Retina (tissue), 1 donor: ENCODE measurements around the gene SH3PXD2B.
"Not testable (repeated sequence)": the region's sequence is repeated elsewhere in the genome, so short reads cannot be mapped to it uniquely, and the experiment has no call there.

Experiments used
- DNase-seq: peaks from one replicate; pipeline ENCODE4 v3.0.0-alpha.2; 2016

The SH3PXD2B gene

DNA sequence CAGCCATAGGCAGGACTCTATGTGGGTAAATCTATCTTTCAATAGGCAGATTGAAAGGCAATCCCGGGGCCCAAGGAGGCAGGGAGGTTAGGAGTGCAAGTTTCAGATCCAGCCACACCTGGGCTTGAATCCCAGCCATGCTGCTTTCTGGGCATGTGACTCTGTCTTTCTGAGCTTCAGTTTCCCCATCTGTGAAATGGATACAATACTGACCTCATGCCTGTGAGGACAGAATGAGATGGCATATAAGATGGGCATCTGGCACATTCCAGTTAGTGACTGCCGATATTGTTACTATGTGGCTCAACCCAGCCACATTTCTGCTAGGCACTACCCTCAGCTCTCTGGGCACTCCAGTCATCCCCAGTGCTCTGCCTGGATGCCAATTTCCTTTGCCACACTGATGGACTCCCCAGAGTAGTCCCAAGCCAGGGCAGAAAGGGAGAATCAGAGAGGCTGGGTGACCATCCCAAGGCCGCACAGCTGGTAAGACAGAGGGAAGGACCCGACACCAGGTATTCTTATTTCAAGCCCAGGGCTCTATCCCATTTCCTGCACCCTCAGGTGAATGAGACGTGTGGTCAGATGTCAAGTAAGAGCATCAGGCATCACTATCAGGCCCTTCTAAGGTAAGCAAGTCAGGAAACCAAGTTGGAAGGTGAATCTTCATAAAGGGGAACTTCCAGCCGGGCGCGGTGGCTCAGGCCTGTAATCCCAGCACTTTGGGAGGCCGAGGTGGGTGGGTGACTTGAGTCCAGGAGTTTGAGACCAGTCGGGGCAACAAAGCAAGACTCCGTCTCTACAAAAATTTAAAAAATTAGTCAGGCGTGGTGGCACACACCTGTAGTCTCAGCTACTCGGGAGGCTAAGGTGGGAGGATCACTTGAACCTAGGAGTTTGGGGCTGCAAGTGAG, 38.7 kb downstream of the SH3PXD2B start:
- DNase-seq: no peak

DNA sequence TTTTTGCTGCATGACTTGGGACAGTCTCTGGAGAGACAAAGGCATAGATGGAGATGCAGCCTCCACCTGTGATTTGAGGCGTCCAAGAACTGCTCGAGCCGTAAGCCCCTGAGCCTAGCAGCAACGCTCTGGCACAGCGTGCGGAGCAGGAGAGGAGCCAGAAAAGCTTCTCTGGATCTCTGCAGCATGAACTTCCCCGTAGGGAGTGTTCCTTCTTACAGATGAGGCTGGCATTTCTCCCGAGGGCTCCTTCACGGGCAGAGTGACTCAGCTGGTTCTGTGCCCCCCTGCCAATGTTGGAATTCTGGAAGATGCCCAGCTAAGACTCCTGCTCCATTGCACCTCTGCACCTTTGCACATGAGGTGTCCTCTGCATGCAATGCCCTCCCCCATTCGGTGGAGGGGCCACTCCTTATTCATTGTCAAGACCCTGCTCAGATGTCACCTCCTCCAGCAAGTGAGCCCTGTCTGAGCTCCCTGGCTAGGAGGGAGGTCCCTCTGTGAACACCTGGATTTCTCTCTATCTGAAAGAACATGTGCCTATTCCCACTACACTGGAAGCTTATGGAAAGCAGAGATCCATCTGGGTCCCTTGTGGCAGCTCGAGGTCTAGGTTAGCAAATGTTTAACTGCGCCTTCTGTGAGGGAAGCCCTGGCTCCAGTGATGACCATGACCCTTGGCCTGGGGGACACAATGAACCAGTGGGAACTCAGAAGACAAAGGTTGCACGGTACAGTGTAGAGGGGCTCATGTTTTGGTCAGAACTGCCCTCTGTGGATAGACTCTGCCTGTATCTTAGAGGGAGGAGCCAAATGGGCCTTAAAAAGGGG, 39.6 kb downstream of the SH3PXD2B start:
- DNase-seq: no peak

DNA sequence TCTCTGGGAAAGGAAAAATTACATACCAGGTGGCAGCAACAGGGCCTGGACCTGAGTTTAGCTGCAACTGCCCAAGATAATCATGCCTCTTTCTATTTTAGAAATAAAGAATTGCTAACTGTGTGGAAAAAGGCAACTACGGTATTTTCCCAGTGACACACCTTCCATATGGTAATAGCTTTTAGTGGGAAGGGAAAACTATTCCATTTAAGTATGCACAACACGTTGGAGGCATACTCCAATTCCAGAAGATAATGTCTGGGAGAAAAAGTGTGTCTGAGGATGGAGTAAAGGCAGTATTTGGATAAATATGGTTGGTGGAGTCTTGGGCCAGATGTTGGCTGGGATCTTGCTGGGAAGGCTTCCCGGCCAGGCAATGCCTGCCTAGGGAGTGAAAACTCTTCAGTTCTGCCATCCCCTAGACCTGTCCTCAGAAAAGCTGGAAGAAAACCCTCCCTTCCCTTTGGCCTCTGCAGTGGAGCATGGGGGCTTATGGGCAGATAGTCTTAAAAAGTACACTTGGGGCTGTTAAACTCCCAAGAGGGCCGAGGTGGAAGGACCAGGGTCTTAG, 40.6 kb downstream of the SH3PXD2B start:
- no peak for DNase-seq

DNA sequence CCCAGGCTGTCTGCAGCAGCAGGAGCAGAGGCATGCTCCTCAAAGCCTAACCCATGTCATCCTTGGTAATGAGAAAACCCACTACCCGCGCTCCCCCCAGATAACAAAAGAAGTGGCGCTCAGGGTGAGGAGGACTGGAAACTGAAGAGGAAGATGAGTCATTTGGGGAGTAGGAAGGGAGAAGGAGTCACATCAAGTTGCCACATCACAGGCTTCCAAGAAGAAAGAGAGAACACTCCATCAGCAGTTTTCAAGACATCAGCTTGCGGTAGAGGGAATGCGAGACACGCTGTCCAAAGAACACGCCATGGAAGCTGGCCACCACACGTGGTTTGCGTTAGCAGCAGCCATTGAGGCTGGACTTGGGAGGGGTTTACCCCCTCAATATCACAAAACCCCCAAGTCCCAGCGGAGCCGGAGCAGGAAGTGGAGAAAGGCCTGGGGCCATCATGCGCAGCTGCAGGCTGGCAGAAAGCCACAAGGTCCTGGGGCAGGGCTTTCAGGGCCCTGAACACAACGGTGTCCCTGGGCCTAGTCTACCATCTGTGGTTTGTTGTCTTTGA, 41.5 kb downstream of the SH3PXD2B start:
- DNase-seq: no peak

DNA sequence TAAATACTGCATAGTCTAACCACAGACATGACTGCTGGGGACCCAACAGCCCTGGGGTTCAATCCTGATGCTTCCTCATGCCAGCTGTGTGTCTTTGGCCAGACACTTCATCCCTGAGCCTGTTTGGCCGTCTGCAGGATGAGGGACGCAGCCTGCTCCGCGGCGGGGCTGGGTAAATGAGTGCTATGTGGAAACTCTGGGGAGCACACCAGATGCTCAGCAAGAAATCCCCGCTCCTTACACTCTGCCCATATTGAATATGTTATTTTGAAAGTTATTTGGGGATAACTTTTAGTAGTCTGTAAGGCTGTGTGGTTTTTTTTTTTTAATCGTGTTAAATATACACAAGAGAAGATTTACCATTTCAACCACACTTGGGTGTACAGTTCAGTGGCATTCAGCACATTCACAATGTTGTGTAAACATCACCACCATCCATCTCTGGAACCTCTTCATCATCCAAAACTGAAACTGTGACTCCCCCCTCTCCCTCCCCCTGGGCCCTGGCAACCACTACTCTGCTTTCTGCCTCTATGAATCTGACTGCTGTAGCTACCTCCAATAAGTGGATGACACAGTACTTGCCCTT, 42.7 kb downstream of the SH3PXD2B start:
- DNase-seq: no peak

DNA sequence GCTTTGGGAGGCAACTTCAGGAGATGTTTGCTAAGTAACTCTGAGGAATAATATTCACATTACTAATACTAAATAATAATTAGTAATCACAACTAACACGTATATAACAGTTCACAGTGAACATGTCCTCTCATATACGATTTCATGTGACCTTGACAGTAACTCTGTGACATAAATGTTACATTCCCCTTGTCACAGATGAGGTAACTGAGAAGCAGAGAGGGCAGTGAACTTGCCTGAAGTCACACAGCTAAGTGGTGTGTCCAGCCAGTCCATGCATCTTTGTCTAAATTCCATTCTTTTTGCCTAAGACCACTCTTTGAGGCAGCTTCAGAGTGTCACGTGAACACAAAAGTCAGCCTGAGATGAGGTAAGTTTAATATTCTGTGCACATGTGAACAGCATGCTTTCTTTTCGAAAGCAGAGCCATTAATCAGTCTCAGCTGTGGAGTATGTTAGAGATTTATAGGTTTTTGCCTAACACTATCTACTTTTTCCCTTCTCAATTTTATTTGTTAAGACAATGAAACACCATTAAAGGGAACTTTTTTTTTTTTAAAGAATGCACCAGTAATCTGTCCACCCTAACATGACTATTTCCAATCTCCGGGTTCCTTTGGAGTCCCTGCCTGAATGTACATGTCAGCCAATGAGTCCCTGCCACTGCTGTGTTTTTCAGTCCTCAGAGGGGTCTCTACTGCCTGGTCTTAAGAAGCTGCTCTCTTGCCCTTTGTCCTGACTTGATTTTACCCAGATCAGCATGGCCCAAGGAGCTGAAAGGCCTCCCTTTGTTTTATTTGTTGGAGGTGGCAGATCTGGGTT, 43.5 kb downstream of the SH3PXD2B start:
- DNase-seq: no peak

DNA sequence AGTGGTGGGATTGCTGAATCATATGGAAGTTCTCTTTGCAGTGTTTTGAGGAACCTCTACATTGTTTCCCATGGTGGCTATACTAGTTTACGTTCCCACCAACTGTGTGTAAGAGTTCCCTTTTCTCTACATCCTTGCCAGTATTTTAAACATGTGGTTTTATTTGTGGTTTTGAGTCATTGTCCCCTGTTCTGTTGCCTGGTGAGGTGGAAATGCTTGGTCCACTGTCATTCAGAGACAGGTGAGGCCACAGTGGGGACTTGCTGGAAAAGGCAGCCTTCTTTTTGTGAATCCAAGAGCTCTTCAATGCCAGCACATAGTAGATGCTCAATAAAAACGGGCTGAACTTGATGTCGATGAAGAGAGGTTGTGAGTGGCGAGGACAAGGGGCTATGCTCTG, 44.2 kb downstream of the SH3PXD2B start:
- DNase-seq: no peak

DNA sequence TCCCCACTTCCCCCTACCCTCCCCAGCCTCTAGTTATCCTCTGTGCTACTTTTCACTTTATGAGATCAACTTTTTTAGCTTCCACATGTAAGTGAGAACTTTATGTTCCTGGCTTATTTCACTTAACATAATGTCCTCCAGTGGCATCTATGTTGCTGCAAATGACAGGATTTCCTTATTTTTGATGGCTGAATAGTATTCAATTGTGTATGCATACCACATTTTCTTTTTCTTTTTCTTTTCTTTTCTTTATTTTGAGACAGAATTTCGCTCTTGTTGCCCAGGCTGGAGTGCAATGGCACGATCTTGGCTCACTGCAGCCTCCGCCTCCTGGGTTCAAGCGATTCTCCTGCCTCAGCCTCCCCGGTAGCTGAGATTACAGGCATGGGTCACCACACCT, 44.8 kb downstream of the SH3PXD2B start:
- not testable (repeated sequence) for DNase-seq

DNA sequence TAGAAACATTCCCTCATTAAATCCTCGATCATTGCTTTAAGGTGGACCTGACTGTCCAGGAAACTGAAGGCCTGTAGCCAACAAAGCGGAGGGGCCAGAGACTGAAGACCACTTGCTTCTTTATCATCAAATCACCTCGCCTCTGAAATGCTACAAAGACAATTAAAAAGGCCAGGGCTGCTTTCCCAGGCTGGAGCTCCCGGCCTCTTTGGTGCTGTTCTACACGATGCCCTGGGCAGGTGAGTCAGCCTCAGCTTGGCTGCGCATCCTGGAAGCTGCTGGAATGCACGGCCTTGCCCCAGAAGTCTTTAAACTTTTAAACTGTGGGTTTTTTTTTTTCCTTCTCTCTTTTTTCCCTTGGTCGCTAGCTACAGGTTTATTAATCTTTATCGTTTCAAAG, 46.5 kb downstream of the SH3PXD2B start:
- no peak for DNase-seq

DNA sequence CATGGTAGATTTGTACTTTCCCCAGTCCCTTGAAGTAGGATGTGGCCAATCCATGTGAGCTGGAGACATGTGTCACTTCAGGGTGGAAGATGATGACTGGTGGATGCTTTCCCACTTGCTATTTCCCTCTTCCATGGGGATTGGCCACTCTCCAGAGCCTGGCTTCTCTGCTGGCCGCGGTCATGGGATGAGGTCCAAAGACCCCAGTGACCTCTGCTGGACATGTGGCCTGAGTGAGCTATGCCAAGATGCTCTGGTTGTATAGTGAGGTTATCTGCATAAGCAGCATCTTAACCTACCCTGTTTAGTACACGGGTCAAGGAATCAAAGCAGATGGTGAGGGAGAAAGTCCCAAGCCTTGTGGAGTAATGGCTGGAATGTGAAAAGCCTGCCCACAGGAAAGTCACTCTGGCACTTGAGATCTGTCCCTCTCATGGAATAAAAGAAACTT, 47.1 kb downstream of the SH3PXD2B start:
- DNase-seq: no peak

DNA sequence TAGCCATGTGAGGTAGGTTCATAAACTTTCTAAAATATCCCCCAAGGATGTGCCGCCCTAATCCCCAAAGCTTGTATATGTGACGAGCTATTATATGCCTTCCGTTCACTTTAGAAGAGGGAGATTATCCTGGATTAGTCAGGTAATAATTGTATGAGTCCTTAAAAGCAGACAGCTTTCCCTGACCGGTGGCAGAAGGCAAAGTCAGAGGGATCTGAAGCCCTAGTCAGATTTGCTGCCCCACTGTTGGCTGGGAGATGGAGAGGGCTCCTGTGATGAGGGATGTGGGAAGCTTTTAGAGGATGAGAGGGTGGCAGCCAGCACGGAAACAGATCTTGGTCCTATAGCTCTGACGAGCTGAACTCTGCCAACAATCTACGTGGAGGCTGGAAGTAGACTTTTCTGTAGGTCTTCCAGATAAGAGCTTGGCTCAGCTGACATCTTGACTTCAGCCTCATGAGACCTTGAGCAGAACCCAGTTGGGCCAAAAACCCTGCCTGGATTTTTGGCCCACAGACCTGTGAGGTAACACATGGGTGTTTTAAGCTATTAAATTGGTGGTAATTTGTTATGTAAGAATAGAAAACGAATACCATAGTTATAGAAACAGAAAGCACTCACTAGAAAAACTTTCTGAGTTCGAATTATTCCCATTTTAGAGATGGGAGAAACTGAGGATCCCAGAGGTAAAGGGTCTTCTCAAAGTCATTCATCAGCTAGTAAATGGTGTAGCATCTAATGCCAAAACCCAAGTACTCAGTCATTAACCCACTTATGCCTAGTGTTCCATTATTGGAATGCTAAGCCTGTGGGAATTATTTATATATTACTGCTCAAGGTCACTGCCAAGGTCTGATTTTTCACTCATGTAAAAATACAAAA, 48.9 kb downstream of the SH3PXD2B start:
- DNase-seq: no peak

DNA sequence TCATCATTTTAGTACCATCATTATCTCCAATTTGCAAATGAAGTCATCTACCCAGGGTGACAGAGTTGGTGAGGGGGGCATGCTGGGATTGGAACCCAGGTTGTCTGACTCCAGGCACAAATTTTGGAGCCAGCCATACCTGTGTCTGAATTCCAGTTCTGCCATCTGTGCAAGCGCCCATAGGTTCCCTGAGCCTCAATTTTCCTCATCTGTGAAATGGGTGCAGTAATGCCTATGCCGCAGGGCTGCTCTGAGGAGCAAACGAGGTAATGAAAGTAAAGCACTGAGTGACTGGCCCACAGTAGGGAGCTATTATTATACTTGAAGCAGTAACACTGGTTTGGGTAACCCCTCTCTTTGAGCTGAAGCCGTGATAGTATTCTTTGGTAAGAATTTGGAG, 49.6 kb downstream of the SH3PXD2B start:
- no peak for DNase-seq

DNA sequence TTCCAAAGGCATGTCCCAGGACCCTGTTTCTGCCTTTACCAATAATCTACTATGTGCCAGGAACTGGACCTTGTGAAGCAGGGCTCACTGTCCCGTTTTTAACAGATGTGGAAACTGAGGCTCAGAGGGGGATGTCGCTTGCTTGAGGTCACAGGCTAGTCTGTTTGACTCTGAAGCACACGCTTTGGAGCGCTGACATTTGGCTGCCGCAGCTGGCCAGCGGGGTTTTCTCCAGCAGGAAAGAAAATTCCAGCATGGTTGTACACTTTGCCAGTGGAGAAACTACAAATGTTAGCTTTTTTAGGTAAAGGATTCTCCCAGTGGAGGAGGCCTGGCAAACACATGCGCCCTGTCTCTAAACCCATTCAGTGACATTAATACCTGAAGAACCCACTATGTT, 50.5 kb downstream of the SH3PXD2B start:
- DNase-seq: no peak

DNA sequence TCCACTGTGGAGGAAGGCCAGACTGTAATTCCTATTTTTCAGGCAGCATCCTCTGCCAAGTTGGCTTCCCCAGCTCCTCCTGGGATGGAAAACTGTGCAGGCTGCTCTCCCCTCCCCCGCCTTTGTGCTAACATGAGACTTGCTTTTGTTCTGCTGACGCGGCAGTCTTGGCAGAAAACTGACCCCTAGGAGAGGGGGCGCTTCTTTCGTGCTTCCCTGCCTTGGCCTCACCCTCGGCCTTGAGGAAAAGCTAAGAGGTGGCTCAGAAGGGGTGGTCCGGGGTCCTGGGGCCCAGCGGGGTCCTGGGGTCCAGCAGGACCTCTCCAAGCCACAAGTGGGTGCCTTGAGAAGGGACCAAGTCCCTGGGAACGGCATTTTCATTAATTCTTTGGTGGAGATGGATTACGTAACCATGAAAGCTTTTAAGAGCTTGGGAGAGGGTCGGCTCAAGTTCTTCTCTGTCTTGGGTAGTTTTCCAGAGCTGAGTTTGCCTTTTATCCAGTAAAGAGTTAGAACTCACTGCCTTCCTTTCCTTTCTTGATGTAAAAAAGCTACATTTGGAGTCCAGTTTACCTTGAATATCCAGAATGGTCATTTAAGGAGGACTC, 51.0 kb downstream of the SH3PXD2B start:
- peak; percentile 70 for DNase-seq

DNA sequence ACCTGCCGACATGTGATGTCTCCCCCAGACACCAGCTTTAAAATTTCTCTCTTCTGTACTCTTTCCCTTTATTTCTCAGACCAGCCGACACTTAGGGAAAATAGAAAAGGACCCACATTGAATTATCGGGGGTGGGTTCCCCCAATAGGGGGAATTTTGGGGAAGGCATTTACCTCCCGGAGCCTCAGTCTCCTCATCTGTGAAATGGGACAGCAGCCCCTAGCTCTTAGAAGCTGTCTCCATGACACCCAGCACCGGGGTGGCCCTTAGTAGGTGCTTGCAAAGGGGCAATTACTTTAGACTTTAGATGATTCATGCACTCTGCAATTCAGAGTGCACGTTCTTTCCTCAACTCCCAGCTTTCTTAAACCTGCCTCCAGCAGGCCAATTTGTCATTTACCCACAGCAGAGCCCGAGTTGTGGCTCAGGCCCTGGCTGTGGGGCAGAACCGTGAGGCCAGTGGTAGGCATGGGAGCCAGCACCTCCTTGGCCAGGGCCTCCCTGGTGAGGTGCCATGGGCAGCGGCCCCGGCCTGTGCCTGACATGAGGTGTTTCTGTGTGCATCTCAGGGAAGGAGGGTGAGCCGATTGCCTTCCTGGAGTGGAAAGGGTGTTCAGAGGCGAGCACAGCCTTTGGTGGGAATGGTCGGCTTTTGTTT, 51.7 kb downstream of the SH3PXD2B start:
- DNase-seq: no peak

DNA sequence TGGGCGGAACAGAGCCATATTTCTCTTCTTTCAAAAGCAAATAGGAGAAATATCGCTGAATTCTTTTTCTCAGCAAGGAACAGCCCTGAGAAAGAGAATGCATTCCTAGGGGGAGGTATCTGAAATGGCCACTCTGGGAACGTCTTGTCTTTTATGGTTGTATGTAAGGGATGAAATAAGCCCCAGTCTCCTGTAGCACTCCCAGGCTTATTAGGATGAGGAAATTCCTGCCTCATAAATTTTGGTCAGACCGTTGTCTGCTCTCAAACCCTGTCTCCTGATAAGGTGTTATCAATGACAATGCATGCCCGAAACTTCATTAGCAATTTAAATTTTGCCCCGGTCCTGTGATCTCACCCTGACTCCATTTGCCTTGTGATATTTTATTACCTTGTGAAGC, 52.3 kb downstream of the SH3PXD2B start:
- DNase-seq: not testable (repeated sequence)

DNA sequence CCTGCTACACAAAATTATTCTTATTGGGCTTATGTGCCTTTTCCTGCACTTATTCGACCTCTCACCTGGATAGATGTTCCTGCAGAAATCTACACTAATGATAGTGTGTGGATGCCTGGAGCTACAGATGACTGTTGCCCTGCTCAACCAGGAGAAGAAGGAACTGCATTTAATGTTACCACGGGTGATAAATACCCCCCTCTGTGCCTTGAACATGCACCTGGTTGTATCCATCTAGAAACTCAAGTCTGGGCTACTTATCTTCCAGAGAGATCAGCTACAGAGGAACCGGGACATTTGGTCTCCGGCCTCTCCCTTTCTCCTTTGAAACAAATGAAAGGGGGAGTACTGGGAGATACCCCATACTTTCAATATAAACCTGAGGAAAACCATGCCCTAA, 54.5 kb downstream of the SH3PXD2B start:
- no peak for DNase-seq

DNA sequence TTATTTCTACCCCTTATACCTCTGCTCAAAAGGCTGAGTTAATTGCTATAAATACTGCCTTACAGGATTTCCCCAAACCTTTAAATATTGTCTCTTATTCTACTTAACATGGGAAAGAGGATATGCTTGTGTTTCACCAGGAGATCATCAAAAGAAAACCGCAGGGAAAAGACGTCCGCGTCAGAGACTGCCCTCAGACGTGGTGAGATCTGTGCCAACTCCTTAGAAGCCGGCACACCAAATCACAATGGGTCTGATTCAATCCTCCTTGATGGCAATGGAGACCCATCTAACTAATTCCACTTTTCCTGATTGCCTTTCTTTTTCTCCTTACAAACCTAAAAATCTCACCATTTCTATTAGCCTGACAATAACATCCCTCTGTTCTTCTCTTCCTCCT, 55.0 kb downstream of the SH3PXD2B start:
- no peak for DNase-seq

DNA sequence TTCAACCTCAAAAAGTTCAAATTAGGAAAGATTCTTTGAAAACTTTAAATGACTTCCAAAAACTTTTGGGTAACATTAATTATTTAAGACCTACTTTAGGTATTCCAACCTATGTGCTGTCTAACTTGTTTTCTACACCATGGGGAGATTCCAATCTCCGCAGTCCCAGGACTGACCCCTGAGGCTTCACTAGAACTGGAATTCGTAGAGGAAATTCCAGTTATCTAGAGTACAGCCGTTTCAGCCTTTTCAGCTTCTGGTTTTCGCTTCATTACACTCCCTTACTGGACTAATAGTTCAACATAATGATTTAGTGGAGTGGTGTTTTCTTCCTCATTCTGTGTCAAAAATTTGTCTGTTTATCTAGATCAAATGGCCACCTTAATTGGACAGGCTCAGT, 55.7 kb downstream of the SH3PXD2B start:
- not testable (repeated sequence) for DNase-seq

DNA sequence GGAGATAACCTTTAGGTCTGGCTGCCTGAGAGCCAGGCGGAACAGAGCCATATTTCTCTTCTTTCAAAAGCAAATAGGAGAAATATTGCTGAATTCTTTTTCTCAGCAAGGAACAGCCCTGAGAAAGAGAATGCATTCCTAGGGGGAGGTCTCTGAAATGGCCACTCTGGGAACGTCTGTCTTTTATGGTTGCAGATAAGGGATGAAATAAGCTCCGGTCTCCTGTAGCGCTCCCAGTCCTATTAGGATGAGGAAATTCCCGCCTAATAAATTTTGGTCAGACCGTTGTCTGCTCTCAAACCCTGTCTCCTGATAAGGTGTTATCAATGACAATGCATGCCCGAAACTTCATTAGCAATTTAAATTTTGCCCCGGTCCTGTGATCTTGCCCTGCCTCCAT, 57.3 kb downstream of the SH3PXD2B start:
- DNase-seq: not testable (repeated sequence)
